SK-N-SH treated with all-trans-retinoic acid at 6 μM for 48 hours (cell line): ENCODE results near the gene BAX.

ENCODE experiments used
- PATZ1 ChIP-seq: fragments of 250-450 bp; sonication (Bioruptor Pico); IDR thresholded peaks from 2 replicates; pipeline ENCODE4 v1.8.0; 2020; ENCODE audit warnings: mild to moderate bottlenecking, moderate library complexity, borderline replicate concordance
- POU6F1 ChIP-seq: fragments of 250-450 bp; sonication (Bioruptor Pico); IDR thresholded peaks from 2 replicates; pipeline ENCODE4 v1.8.0; 2021; ENCODE audit warnings: low read depth, mild to moderate bottlenecking, moderate library complexity, borderline replicate concordance

- no peak for TF ChIP-seq PATZ1
- TF ChIP-seq POU6F1: no peak
Measured at GRCh38 chr19:48934837-48935236, 19.8 kb upstream of the BAX start.
